KMS-11 (cell line): ENCODE data around the gene ARHGDIB.

Experiments
- H2AFZ ChIP-seq: fragments of 200-600 bp; sonication (generic); 2 replicates; pipeline ENCODE4 v1.6.1; 2016; ENCODE audit warnings: antibody characterized with exemption, mixed run types, low read depth
- H3K27ac ChIP-seq: fragments of 200-600 bp; sonication (generic); 2 replicates; pipeline ENCODE4 v1.6.1; 2016; ENCODE audit warnings: mild to moderate bottlenecking, mixed run types
- H3K27me3 ChIP-seq: fragments of 200-600 bp; sonication (generic); 2 replicates; pipeline ENCODE4 v1.6.1; 2017; ENCODE audit warnings: mild to moderate bottlenecking, low read depth, mixed run types, moderate library complexity; ENCODE audit not compliant: insufficient read depth
- H3K36me3 ChIP-seq: fragments of 200-600 bp; sonication (generic); 2 replicates; pipeline ENCODE4 v1.6.1; 2017; ENCODE audit warnings: mild to moderate bottlenecking, mixed run types; ENCODE audit not compliant: insufficient read depth
- H3K4me1 ChIP-seq: fragments of 200-600 bp; sonication (generic); 2 replicates; pipeline ENCODE4 v1.6.1; 2016; ENCODE audit warnings: mild to moderate bottlenecking, low read depth, mixed run types; ENCODE audit not compliant: poor library complexity, severe bottlenecking
- H3K4me2 ChIP-seq: fragments of 200-600 bp; sonication (generic); 2 replicates; pipeline ENCODE4 v1.7.0; 2016; ENCODE audit warnings: mild to moderate bottlenecking, mixed run types
- H3K4me3 ChIP-seq: fragments of 200-600 bp; sonication (generic); IDR thresholded peaks from 2 replicates; pipeline ENCODE4 v1.6.1; 2017; ENCODE audit warnings: low read depth, low read length, mixed read lengths; ENCODE audit not compliant: insufficient read depth
- H3K79me2 ChIP-seq: fragments of 200-600 bp; sonication (generic); 2 replicates; pipeline ENCODE4 v1.6.1; 2016; ENCODE audit warnings: low read depth, mixed run types; ENCODE audit not compliant: insufficient read depth
- H3K9ac ChIP-seq: fragments of 200-600 bp; sonication (generic); 2 replicates; pipeline ENCODE4 v1.6.1; 2016; ENCODE audit warnings: mild to moderate bottlenecking, mixed run types
- H4K20me1 ChIP-seq: fragments of 200-600 bp; sonication (generic); 2 replicates; pipeline ENCODE4 v1.6.1; 2016; ENCODE audit warnings: mild to moderate bottlenecking, mixed run types; ENCODE audit not compliant: insufficient read depth
- TF ChIP-seq, protein P1 (sequence below): fragments of 200-600 bp; sonication (generic); conservative IDR thresholded peaks from 2 replicates; pipeline ENCODE4 v1.6.1; 2017; ENCODE audit warnings: low read depth, mild to moderate bottlenecking, antibody characterized with exemption, low read length, moderate library complexity, mixed read lengths

ARHGDIB gene

GRCh38 chr12:14970473-14970872, 9.1 kb upstream of the ARHGDIB start:
- Histone ChIP-seq H3K9ac (no peak overlapping the region), H4K20me1 (no peaks in the 10 kb centered on the region), H3K4me3 (no peak overlapping the region), H3K4me1 (no peaks in the 10 kb centered on the region), H3K27ac (no peak overlapping the region), H3K36me3 (no peaks in the 10 kb centered on the region), H2AFZ (no peak overlapping the region), H3K4me2 (no peak overlapping the region), H3K79me2 (no peaks in the 10 kb centered on the region), H3K27me3 (no peaks in the 10 kb centered on the region)
- TF ChIP-seq, protein P1, sequence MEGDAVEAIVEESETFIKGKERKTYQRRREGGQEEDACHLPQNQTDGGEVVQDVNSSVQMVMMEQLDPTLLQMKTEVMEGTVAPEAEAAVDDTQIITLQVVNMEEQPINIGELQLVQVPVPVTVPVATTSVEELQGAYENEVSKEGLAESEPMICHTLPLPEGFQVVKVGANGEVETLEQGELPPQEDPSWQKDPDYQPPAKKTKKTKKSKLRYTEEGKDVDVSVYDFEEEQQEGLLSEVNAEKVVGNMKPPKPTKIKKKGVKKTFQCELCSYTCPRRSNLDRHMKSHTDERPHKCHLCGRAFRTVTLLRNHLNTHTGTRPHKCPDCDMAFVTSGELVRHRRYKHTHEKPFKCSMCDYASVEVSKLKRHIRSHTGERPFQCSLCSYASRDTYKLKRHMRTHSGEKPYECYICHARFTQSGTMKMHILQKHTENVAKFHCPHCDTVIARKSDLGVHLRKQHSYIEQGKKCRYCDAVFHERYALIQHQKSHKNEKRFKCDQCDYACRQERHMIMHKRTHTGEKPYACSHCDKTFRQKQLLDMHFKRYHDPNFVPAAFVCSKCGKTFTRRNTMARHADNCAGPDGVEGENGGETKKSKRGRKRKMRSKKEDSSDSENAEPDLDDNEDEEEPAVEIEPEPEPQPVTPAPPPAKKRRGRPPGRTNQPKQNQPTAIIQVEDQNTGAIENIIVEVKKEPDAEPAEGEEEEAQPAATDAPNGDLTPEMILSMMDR: no peak

GRCh38 chr12:14968478-14968877, 7.1 kb upstream of the ARHGDIB start:
- H3K4me2 ChIP-seq: no peak overlapping the region
- no peaks in the 10 kb centered on the region for H3K79me2 ChIP-seq
- TF ChIP-seq, protein P1: no peak
- H3K27ac ChIP-seq: no peak overlapping the region
- no peaks in the 10 kb centered on the region for H4K20me1 ChIP-seq
- no peak overlapping the region for H2AFZ ChIP-seq
- no peaks in the 10 kb centered on the region for H3K4me1 ChIP-seq
- H3K36me3 ChIP-seq: no peaks in the 10 kb centered on the region
- no peak overlapping the region for H3K4me3 ChIP-seq
- no peaks in the 10 kb centered on the region for H3K27me3 ChIP-seq
- H3K9ac ChIP-seq: no peak overlapping the region

- Histone ChIP-seq H3K27me3 (no peaks in the 10 kb centered on the region), H3K4me2 (no peak overlapping the region), H3K9ac (no peak overlapping the region), H3K36me3 (no peaks in the 10 kb centered on the region), H3K4me3 (no peak overlapping the region), H3K4me1 (no peaks in the 10 kb centered on the region), H3K27ac (no peak overlapping the region), H3K79me2 (no peaks in the 10 kb centered on the region), H2AFZ (no peak overlapping the region), H4K20me1 (no peaks in the 10 kb centered on the region)
- TF ChIP-seq, protein P1: no peak
Observed at GRCh38 chr12:14965221-14965620, 3.8 kb upstream of the ARHGDIB start.

DNA sequence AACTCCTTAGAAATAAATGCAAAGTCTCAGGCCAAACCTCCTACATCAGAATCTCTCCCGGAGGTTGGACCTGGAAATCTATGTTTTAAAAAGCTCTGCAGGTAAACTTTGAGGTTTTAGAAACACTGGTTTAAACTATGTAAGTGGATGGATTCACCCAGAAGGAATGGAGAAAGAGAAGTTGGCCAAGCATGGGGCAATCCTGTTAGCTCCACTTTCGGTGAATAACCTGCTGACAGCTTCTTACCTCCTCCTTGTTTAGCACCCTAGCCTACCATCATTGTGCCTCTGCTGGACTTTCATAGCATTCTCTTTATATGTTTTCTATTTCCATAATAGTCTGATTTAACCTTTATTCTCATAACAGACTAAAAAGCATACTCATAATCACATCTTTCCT, 3.0 kb upstream of the ARHGDIB start:
- no peak overlapping the region for H3K27ac ChIP-seq
- H3K4me3 ChIP-seq: no peak overlapping the region
- H4K20me1 ChIP-seq: no peaks in the 10 kb centered on the region
- no peak overlapping the region for H3K4me2 ChIP-seq
- no peaks in the 10 kb centered on the region for H3K27me3 ChIP-seq
- TF ChIP-seq, protein P1: no peak
- no peaks in the 10 kb centered on the region for H3K79me2 ChIP-seq
- H2AFZ ChIP-seq: no peak overlapping the region
- no peak overlapping the region for H3K9ac ChIP-seq
- no peaks in the 10 kb centered on the region for H3K4me1 ChIP-seq
- H3K36me3 ChIP-seq: no peaks in the 10 kb centered on the region
